HEK293 (cell line): ENCODE results near the gene TM9SF1.

ENCODE experiments used
- CTCF ChIA-PET: fragments of 350-600 bp; formaldehyde crosslinking; extraction: SDS; loops from one replicate; lab custom pipeline; 2021; ENCODE audit warnings: antibody characterized with exemption; lab: Yijun Ruan, JAX
- POLR2A ChIA-PET: fragments of 300-600 bp; formaldehyde crosslinking; extraction: SDS; loops from one replicate; lab custom pipeline; 2020; ENCODE audit warnings: antibody characterized with exemption, inconsistent platforms; lab: Yijun Ruan, JAX
- H3K27ac ChIP-seq: fragments of 200-500 bp; sonication (Bioruptor generic); 2 replicates; pipeline ENCODE4 v1.5.1; 2014; ENCODE audit warnings: low read depth, low read length, control low read depth, inconsistent platforms; ENCODE audit errors: extremely low read depth
- H3K36me3 ChIP-seq, 2 experiments: fragments of 200-500 bp in 1 of 2; sonication (Bioruptor generic) in 1 of 2; 1 replicate in 1 of 2; 2 replicates in 1 of 2; pipeline ENCODE4 v1.5.1; 2014 to 2017; ENCODE audit warnings: inconsistent platforms in 2 of 2, low read length in 2 of 2; ENCODE audit not compliant: control insufficient read depth in 2 of 2, insufficient read depth in 1 of 2
- H3K4me1 ChIP-seq: fragments of 200-500 bp; sonication (Bioruptor generic); 2 replicates; pipeline ENCODE4 v1.5.1; 2014; ENCODE audit warnings: mild to moderate bottlenecking, low read length, inconsistent platforms; ENCODE audit not compliant: control insufficient read depth, insufficient read depth
- H3K4me3 ChIP-seq: 2 replicates; pipeline ENCODE4 v1.5.1; 2011; ENCODE audit warnings: low read depth, mild to moderate bottlenecking, control low read depth, low read length, moderate library complexity
- H3K9me3 ChIP-seq: fragments of 200-500 bp; sonication (Bioruptor generic); 2 replicates; pipeline ENCODE4 v1.5.1; 2014; ENCODE audit warnings: low read depth, low read length, inconsistent platforms; ENCODE audit not compliant: control insufficient read depth, insufficient read depth
- EGR2 ChIP-seq: fragments of 450-650 bp; formaldehyde crosslinking; IDR thresholded peaks from 2 replicates; pipeline ENCODE4 v1.5.1; 2016; ENCODE audit warnings: low read depth, missing biosample characterization, missing genetic modification characterization
- GLIS1 ChIP-seq: fragments of 450-650 bp; formaldehyde crosslinking; IDR thresholded peaks from 2 replicates; pipeline ENCODE4 v1.5.1; 2016; ENCODE audit warnings: missing biosample characterization, missing genetic modification characterization
- IKZF3 ChIP-seq: fragments of 450-650 bp; IDR thresholded peaks from 2 replicates; pipeline ENCODE4 v1.5.0; 2018; ENCODE audit warnings: missing biosample characterization, mild to moderate bottlenecking, missing genetic modification characterization, moderate library complexity
- KLF16 ChIP-seq: fragments of 450-650 bp; formaldehyde crosslinking; IDR thresholded peaks from 2 replicates; pipeline ENCODE4 v1.5.1; 2017; ENCODE audit warnings: missing biosample characterization, missing genetic modification characterization
- KLF9 ChIP-seq: fragments of 450-650 bp; formaldehyde crosslinking; IDR thresholded peaks from 2 replicates; pipeline ENCODE4 v1.5.1; 2016; ENCODE audit warnings: missing biosample characterization, missing genetic modification characterization, low read depth
- SP2 ChIP-seq: fragments of 450-650 bp; formaldehyde crosslinking; IDR thresholded peaks from 2 replicates; pipeline ENCODE4 v1.5.1; 2016; ENCODE audit warnings: missing biosample characterization, missing genetic modification characterization
- ZBTB17 ChIP-seq: fragments of 450-650 bp; formaldehyde crosslinking; IDR thresholded peaks from 2 replicates; pipeline ENCODE4 v1.5.1; 2016; ENCODE audit warnings: missing biosample characterization, missing genetic modification characterization
- ZFP69B ChIP-seq: fragments of 450-650 bp; formaldehyde crosslinking; IDR thresholded peaks from 2 replicates; pipeline ENCODE4 v1.5.1; 2016; ENCODE audit warnings: missing biosample characterization, missing genetic modification characterization
- ZIC2 ChIP-seq: fragments of 450-650 bp; formaldehyde crosslinking; IDR thresholded peaks from 2 replicates; pipeline ENCODE4 v1.5.1; 2016; ENCODE audit warnings: missing biosample characterization, missing genetic modification characterization
- ZNF2 ChIP-seq: fragments of 450-650 bp; formaldehyde crosslinking; IDR thresholded peaks from 2 replicates; pipeline ENCODE4 v1.5.1; 2016; ENCODE audit warnings: missing biosample characterization, missing genetic modification characterization
- ZNF324 ChIP-seq: fragments of 450-650 bp; formaldehyde crosslinking; IDR thresholded peaks from 2 replicates; pipeline ENCODE4 v1.5.1; 2016; ENCODE audit warnings: missing biosample characterization, missing genetic modification characterization
- ZNF335 ChIP-seq: fragments of 450-650 bp; formaldehyde crosslinking; conservative IDR thresholded peaks from 2 replicates; pipeline ENCODE4 v1.5.1; 2016; ENCODE audit warnings: missing biosample characterization, missing genetic modification characterization
- ZNF341 ChIP-seq: fragments of 450-650 bp; formaldehyde crosslinking; IDR thresholded peaks from 2 replicates; pipeline ENCODE4; 2016; ENCODE audit warnings: low read depth, missing biosample characterization, missing genetic modification characterization
- ZNF555 ChIP-seq: fragments of 450-650 bp; formaldehyde crosslinking; conservative IDR thresholded peaks from 2 replicates; pipeline ENCODE4 v1.5.1; 2017; ENCODE audit warnings: missing biosample characterization, mild to moderate bottlenecking, missing genetic modification characterization, inconsistent platforms
- ZXDB ChIP-seq: fragments of 450-650 bp; formaldehyde crosslinking; IDR thresholded peaks from 2 replicates; pipeline ENCODE4 v1.5.1; 2016; ENCODE audit warnings: missing biosample characterization, missing genetic modification characterization
- TF ChIP-seq, protein P1 (sequence below): fragments of 450-650 bp; formaldehyde crosslinking; IDR thresholded peaks from 2 replicates; pipeline ENCODE4 v1.5.1; 2016; ENCODE audit warnings: missing biosample characterization, missing genetic modification characterization
- TF ChIP-seq, protein P2 (sequence below): fragments of 450-650 bp; formaldehyde crosslinking; IDR thresholded peaks from 2 replicates; pipeline ENCODE4 v1.5.1; 2016; ENCODE audit warnings: missing biosample characterization, missing genetic modification characterization
- TF ChIP-seq, protein P3 (sequence below): fragments of 450-650 bp; formaldehyde crosslinking; IDR thresholded peaks from 2 replicates; pipeline ENCODE4 v1.5.1; 2016; ENCODE audit warnings: missing biosample characterization, missing genetic modification characterization
- TF ChIP-seq, protein P4 (sequence below): fragments of 450-650 bp; formaldehyde crosslinking; IDR thresholded peaks from 2 replicates; pipeline ENCODE4 v1.5.1; 2016; ENCODE audit warnings: missing biosample characterization, missing genetic modification characterization
- TF ChIP-seq, protein P5 (sequence below): fragments of 450-650 bp; formaldehyde crosslinking; IDR thresholded peaks from 2 replicates; pipeline ENCODE4 v1.5.1; 2017; ENCODE audit warnings: missing biosample characterization, missing genetic modification characterization

Gene TM9SF1

DNA sequence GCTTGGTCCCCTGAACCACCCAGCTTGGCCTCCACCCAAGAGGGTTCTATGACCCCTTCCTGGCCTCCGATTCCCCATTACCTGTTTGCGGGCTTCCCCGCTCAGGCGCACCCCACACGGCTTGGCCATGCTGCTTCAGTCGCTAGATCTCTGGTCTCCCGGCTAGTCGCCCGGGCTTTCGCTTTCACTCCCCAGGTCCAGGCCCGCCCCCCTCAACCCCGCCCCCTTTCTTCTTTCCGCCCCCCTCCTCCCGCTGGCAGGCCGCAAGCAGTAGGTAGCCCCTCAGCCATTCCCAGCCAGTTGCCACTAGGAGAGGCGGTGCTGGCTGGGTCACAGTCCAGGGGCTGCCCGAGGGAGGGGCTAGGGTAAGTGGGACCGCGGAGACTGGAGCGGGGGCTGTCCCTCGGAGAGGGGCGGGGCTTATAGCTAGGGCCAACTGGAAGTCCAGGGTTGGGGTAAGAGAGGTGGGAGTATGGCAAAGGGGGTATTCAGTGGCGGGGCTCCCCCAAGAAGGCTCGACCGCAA is 48.7 kb downstream of the TM9SF1 start, which contains the start of gene PSME2:
Gene PSME2, minus strand, starts transcription at position 158 of the 525 bp plus-strand sequence. Its CDS starts 29 bp downstream, at position 129.
- peaks cover 12 to 53% of the 10 kb centered on the region in 2 experiments for H3K36me3 ChIP-seq
- CTCF ChIA-PET: interaction anchor here (0.5 to 3.7 kb wide), 8 partner anchors 9 to 65 kb away, joined by 3 to 34 read pairs (median 4); partner anchors contain the start of gene IRF9
- peaks cover 8% of the 10 kb centered on the region for H3K4me1 ChIP-seq
- H3K9me3 ChIP-seq: no peaks in the 10 kb centered on the region
- peak within 1 kb of the TSS; percentile 91 for H3K4me3 ChIP-seq
- POLR2A ChIA-PET: interaction anchor here (0.6 to 3.8 kb wide), 19 partner anchors 10 to 125 kb away, joined by 3 to 79 read pairs (median 7); partner anchors contain the start of genes CHMP4A, DCAF11, IPO4 and IRF9
- H3K27ac ChIP-seq: peak within 1 kb of the TSS; percentile 81; the same call in 1 of the 2 replicates
- peak; percentile 52 for TF ChIP-seq ZBTB17 (tag by site-specific recombination)
- TF ChIP-seq, protein P1, sequence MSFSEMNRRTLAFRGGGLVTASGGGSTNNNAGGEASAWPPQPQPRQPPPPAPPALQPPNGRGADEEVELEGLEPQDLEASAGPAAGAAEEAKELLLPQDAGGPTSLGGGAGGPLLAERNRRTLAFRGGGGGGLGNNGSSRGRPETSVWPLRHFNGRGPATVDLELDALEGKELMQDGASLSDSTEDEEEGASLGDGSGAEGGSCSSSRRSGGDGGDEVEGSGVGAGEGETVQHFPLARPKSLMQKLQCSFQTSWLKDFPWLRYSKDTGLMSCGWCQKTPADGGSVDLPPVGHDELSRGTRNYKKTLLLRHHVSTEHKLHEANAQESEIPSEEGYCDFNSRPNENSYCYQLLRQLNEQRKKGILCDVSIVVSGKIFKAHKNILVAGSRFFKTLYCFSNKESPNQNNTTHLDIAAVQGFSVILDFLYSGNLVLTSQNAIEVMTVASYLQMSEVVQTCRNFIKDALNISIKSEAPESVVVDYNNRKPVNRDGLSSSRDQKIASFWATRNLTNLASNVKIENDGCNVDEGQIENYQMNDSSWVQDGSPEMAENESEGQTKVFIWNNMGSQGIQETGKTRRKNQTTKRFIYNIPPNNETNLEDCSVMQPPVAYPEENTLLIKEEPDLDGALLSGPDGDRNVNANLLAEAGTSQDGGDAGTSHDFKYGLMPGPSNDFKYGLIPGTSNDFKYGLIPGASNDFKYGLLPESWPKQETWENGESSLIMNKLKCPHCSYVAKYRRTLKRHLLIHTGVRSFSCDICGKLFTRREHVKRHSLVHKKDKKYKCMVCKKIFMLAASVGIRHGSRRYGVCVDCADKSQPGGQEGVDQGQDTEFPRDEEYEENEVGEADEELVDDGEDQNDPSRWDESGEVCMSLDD (tag by site-specific recombination): peak; percentile 70; the same call in 1 of the 2 replicates
- TF ChIP-seq, protein P2, sequence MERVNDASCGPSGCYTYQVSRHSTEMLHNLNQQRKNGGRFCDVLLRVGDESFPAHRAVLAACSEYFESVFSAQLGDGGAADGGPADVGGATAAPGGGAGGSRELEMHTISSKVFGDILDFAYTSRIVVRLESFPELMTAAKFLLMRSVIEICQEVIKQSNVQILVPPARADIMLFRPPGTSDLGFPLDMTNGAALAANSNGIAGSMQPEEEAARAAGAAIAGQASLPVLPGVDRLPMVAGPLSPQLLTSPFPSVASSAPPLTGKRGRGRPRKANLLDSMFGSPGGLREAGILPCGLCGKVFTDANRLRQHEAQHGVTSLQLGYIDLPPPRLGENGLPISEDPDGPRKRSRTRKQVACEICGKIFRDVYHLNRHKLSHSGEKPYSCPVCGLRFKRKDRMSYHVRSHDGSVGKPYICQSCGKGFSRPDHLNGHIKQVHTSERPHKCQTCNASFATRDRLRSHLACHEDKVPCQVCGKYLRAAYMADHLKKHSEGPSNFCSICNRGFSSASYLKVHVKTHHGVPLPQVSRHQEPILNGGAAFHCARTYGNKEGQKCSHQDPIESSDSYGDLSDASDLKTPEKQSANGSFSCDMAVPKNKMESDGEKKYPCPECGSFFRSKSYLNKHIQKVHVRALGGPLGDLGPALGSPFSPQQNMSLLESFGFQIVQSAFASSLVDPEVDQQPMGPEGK (tag by site-specific recombination): peak; percentile 99
- TF ChIP-seq, protein P3, sequence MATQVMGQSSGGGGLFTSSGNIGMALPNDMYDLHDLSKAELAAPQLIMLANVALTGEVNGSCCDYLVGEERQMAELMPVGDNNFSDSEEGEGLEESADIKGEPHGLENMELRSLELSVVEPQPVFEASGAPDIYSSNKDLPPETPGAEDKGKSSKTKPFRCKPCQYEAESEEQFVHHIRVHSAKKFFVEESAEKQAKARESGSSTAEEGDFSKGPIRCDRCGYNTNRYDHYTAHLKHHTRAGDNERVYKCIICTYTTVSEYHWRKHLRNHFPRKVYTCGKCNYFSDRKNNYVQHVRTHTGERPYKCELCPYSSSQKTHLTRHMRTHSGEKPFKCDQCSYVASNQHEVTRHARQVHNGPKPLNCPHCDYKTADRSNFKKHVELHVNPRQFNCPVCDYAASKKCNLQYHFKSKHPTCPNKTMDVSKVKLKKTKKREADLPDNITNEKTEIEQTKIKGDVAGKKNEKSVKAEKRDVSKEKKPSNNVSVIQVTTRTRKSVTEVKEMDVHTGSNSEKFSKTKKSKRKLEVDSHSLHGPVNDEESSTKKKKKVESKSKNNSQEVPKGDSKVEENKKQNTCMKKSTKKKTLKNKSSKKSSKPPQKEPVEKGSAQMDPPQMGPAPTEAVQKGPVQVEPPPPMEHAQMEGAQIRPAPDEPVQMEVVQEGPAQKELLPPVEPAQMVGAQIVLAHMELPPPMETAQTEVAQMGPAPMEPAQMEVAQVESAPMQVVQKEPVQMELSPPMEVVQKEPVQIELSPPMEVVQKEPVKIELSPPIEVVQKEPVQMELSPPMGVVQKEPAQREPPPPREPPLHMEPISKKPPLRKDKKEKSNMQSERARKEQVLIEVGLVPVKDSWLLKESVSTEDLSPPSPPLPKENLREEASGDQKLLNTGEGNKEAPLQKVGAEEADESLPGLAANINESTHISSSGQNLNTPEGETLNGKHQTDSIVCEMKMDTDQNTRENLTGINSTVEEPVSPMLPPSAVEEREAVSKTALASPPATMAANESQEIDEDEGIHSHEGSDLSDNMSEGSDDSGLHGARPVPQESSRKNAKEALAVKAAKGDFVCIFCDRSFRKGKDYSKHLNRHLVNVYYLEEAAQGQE: 0 out of 2 replicates have a peak, but pooled peaks have one; percentile 51
- TF ChIP-seq, protein P4, sequence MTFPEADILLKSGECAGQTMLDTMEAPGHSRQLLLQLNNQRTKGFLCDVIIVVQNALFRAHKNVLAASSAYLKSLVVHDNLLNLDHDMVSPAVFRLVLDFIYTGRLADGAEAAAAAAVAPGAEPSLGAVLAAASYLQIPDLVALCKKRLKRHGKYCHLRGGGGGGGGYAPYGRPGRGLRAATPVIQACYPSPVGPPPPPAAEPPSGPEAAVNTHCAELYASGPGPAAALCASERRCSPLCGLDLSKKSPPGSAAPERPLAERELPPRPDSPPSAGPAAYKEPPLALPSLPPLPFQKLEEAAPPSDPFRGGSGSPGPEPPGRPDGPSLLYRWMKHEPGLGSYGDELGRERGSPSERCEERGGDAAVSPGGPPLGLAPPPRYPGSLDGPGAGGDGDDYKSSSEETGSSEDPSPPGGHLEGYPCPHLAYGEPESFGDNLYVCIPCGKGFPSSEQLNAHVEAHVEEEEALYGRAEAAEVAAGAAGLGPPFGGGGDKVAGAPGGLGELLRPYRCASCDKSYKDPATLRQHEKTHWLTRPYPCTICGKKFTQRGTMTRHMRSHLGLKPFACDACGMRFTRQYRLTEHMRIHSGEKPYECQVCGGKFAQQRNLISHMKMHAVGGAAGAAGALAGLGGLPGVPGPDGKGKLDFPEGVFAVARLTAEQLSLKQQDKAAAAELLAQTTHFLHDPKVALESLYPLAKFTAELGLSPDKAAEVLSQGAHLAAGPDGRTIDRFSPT (tag by site-specific recombination): peak; percentile 76
- 0 out of 2 replicates have a peak, but pooled peaks have one; percentile 22 for TF ChIP-seq ZNF2 (tag by site-specific recombination)
- TF ChIP-seq ZNF341 (tag by site-specific recombination): peak; percentile 98
- 0 out of 2 replicates have a peak, but pooled peaks have one; percentile 14 for TF ChIP-seq IKZF3 (tag by site-specific recombination)
- 0 out of 2 replicates have a peak, but pooled peaks have one; percentile 29 for TF ChIP-seq EGR2
- peak; percentile 70 for TF ChIP-seq ZNF335 (tag by site-specific recombination)
- peak; percentile 81 for TF ChIP-seq KLF16 (tag by site-specific recombination)
- no peak for TF ChIP-seq ZNF555
- peak; percentile 29; the same call in 1 of the 2 replicates for TF ChIP-seq ZIC2 (tag by site-specific recombination)
- TF ChIP-seq KLF9 (tag by site-specific recombination): peak; percentile 67
- TF ChIP-seq GLIS1: peak; percentile 63
- peak; percentile 41; the same call in 1 of the 2 replicates for TF ChIP-seq ZFP69B (tag by site-specific recombination)
- TF ChIP-seq ZXDB (tag by site-specific recombination): peak; percentile 97
- TF ChIP-seq ZNF324 (tag by site-specific recombination): no peak
- TF ChIP-seq, protein P5, sequence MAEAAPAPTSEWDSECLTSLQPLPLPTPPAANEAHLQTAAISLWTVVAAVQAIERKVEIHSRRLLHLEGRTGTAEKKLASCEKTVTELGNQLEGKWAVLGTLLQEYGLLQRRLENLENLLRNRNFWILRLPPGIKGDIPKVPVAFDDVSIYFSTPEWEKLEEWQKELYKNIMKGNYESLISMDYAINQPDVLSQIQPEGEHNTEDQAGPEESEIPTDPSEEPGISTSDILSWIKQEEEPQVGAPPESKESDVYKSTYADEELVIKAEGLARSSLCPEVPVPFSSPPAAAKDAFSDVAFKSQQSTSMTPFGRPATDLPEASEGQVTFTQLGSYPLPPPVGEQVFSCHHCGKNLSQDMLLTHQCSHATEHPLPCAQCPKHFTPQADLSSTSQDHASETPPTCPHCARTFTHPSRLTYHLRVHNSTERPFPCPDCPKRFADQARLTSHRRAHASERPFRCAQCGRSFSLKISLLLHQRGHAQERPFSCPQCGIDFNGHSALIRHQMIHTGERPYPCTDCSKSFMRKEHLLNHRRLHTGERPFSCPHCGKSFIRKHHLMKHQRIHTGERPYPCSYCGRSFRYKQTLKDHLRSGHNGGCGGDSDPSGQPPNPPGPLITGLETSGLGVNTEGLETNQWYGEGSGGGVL (tag by site-specific recombination): peak; percentile 83
- TF ChIP-seq SP2 (tag by site-specific recombination): peak; percentile 75
